ENCODE results near the gene TRIM28. TPM values are rescaled to one million over a fixed set of nuclear protein-coding genes. Genes with fewer than 3 reads are reported as not detected.
A peak's percentile ranks its signal among the peaks of the same experiment; 100 is the strongest.

The TRIM28 gene
- total and polyA plus RNA-seq, 9 of the 15 experiments (the other 6 are each of a cell fraction or from before 2014, with no cell fraction given): 12.1 to 797 (median 490) TPM

- TF ChIP-seq ZNF696 (CRISPR knock-in tag; conservative IDR thresholded peaks at IDR 0.05) (no peak), ZNF175 (CRISPR knock-in tag; IDR thresholded peaks at IDR 0.05; ENCODE audit: low read depth) (no peak), RFX5 (IDR thresholded peaks at IDR 0.05; ENCODE audit: low read depth, low read length) (peak; percentile 50), HNRNPUL1 (IDR thresholded peaks at IDR 0.05; ENCODE audit: low read length) (no peak), ATF7 (IDR thresholded peaks at IDR 0.05) (peak; percentile 97), ZFP36 (IDR thresholded peaks at IDR 0.05; ENCODE audit: low read depth, low read length, partially characterized antibody) (no peak), FOXO4 (CRISPR knock-in tag; IDR thresholded peaks at IDR 0.05) (no peak), ID3 (CRISPR knock-in tag; IDR thresholded peaks at IDR 0.05) (no peak), ID3 (tag; IDR thresholded peaks at IDR 0.05) (0 out of 2 replicates have a peak, but pooled peaks have one; percentile 30), GABPB1 (CRISPR knock-in tag; IDR thresholded peaks at IDR 0.05) (peak; percentile 76), HIVEP1 (CRISPR knock-in tag; IDR thresholded peaks at IDR 0.05) (no peak), CBFA2T2 (conservative IDR thresholded peaks at IDR 0.05) (no peak), CXXC5 (CRISPR knock-in tag; IDR thresholded peaks at IDR 0.05) (peak; percentile 90), U2AF1 (optimal IDR thresholded peaks at IDR 0.05; ENCODE audit: low read depth, low read length) (peak; percentile 75), ZNF3 (CRISPR knock-in tag; IDR thresholded peaks at IDR 0.05) (no peak), ZNF583 (CRISPR knock-in tag; IDR thresholded peaks at IDR 0.05) (peak; percentile 61; the same call in 1 of the 2 replicates), NFIC (IDR thresholded peaks at IDR 0.05) (peak; percentile 54; the same call in 1 of the 2 replicates), ZBTB11 (CRISPR knock-in tag; IDR thresholded peaks at IDR 0.05) (no peak; a peak in 2 of 6 replicates), ZBTB7A (IDR thresholded peaks at IDR 0.05; ENCODE audit: borderline replicate concordance, control insufficient read depth, low read depth, low read length) (no peak), SUPT5H (IDR thresholded peaks at IDR 0.05) (peak; percentile 88), ZNF431 (CRISPR knock-in tag; IDR thresholded peaks at IDR 0.05) (no peak), MAFG (tag; conservative IDR thresholded peaks at IDR 0.05) (no peak)
- TF ChIP-seq, protein P1, sequence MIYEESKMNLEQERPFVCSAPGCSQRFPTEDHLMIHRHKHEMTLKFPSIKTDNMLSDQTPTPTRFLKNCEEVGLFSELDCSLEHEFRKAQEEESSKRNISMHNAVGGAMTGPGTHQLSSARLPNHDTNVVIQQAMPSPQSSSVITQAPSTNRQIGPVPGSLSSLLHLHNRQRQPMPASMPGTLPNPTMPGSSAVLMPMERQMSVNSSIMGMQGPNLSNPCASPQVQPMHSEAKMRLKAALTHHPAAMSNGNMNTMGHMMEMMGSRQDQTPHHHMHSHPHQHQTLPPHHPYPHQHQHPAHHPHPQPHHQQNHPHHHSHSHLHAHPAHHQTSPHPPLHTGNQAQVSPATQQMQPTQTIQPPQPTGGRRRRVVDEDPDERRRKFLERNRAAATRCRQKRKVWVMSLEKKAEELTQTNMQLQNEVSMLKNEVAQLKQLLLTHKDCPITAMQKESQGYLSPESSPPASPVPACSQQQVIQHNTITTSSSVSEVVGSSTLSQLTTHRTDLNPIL (CRISPR knock-in tag; IDR thresholded peaks at IDR 0.05): no peak
Observed at GRCh38 chr19:58543826-58544590, at the start of gene TRIM28 (continued).

Data from K562 (cell line).